HepG2 (cell line): ENCODE results near the gene FAM24B. TPM values are rescaled to one million over a fixed set of nuclear protein-coding genes. Genes with fewer than 3 reads are reported as not detected.

Experiments
- AKNA ChIP-seq: sonication (generic); formaldehyde crosslinking; IDR thresholded peaks from 2 replicates; pipeline ENCODE4 v1.4.0; 2020; ENCODE audit warnings: missing genetic modification reagents, borderline replicate concordance
- DNMT3B ChIP-seq: conservative IDR thresholded peaks from 2 replicates; pipeline ENCODE4 v1.6.1; 2016; ENCODE audit warnings: missing biosample characterization, control low read depth
- MXD1 ChIP-seq: sonication (generic); formaldehyde crosslinking; IDR thresholded peaks from 2 replicates; pipeline ENCODE4 v1.4.0; 2020; ENCODE audit warnings: mild to moderate bottlenecking, missing genetic modification reagents
- NR2F6 ChIP-seq, 2 experiments: IDR thresholded peaks; 2 replicates each; pipeline ENCODE4 v1.6.1; 2016; ENCODE audit warnings: antibody characterized with exemption in 1 of 2, mild to moderate bottlenecking in 1 of 2
- SIN3B ChIP-seq: fragments of 150-350 bp; IDR thresholded peaks from 2 replicates; pipeline ENCODE4 v1.6.1; 2014; ENCODE audit warnings: low read length
- SMARCC2 ChIP-seq: fragments of 450-650 bp; IDR thresholded peaks from 2 replicates; pipeline ENCODE4 v1.6.1; 2017; ENCODE audit warnings: antibody characterized with exemption, mild to moderate bottlenecking
- SNAI1 ChIP-seq: sonication (generic); formaldehyde crosslinking; IDR thresholded peaks from 2 replicates; pipeline ENCODE4 v1.5.0; 2020; ENCODE audit warnings: mild to moderate bottlenecking, missing genetic modification reagents, borderline replicate concordance
- STAT6 ChIP-seq: sonication (generic); formaldehyde crosslinking; IDR thresholded peaks from 2 replicates; pipeline ENCODE4 v1.4.0; 2020; ENCODE audit warnings: missing genetic modification reagents, mild to moderate bottlenecking, borderline replicate concordance
- SYNCRIP ChIP-seq: fragments of 200-400 bp; formaldehyde crosslinking; IDR thresholded peaks from 2 replicates; pipeline ENCODE4 v1.6.1; 2018; ENCODE audit warnings: mild to moderate bottlenecking, low read depth, low read length; ENCODE audit not compliant: insufficient read depth
- TFDP1 ChIP-seq: IDR thresholded peaks from 2 replicates; pipeline ENCODE4 v1.6.1; 2016; ENCODE audit warnings: missing compliant biosample characterization, missing genetic modification reagents, borderline replicate concordance
- ZBTB21 ChIP-seq: sonication (generic); formaldehyde crosslinking; IDR thresholded peaks from 2 replicates; pipeline ENCODE4 v1.4.0; 2020; ENCODE audit warnings: missing genetic modification reagents
- ZBTB7A ChIP-seq: sonication (generic); formaldehyde crosslinking; IDR thresholded peaks from 2 replicates; pipeline ENCODE4 v1.8.0; 2022; ENCODE audit warnings: mild to moderate bottlenecking, missing genetic modification reagents
- ZMAT3 ChIP-seq: sonication (generic); formaldehyde crosslinking; conservative IDR thresholded peaks from 2 replicates; pipeline ENCODE4 v1.7.0; 2021; ENCODE audit warnings: missing genetic modification reagents
- ZNF124 ChIP-seq: sonication (generic); formaldehyde crosslinking; IDR thresholded peaks from 2 replicates; pipeline ENCODE4 v1.4.0; 2020; ENCODE audit warnings: missing genetic modification reagents
- ZNF224 ChIP-seq: sonication (generic); formaldehyde crosslinking; IDR thresholded peaks from 2 replicates; pipeline ENCODE4 v1.5.0; 2020; ENCODE audit warnings: mild to moderate bottlenecking, missing genetic modification reagents
- ZNF263 ChIP-seq: sonication (generic); formaldehyde crosslinking; IDR thresholded peaks from 2 replicates; pipeline ENCODE4 v1.4.0; 2020; ENCODE audit warnings: missing genetic modification reagents
- ZNF414 ChIP-seq: sonication (generic); formaldehyde crosslinking; IDR thresholded peaks from 2 replicates; pipeline ENCODE4 v1.5.0; 2020; ENCODE audit warnings: missing genetic modification reagents
- ZNF460 ChIP-seq: sonication (generic); formaldehyde crosslinking; IDR thresholded peaks from 2 replicates; pipeline ENCODE4 v1.5.1; 2020; ENCODE audit warnings: missing genetic modification reagents, mild to moderate bottlenecking, borderline replicate concordance
- ZNF629 ChIP-seq: sonication (generic); formaldehyde crosslinking; conservative IDR thresholded peaks from 2 replicates; pipeline ENCODE4 v1.5.0; 2020; ENCODE audit warnings: missing genetic modification reagents
- ZNF703 ChIP-seq: sonication (generic); formaldehyde crosslinking; IDR thresholded peaks from 2 replicates; pipeline ENCODE4 v1.5.1; 2020; ENCODE audit warnings: missing genetic modification reagents, mild to moderate bottlenecking, moderate library complexity, borderline replicate concordance
- ZNF850 ChIP-seq: sonication (generic); formaldehyde crosslinking; conservative IDR thresholded peaks from 2 replicates; pipeline ENCODE4 v1.9.0; 2021; ENCODE audit warnings: mild to moderate bottlenecking, missing genetic modification reagents
- polyA plus RNA-seq, 8 experiments: library from polyadenylated mRNA; depleted of rRNA in 3 of 8; stranded (reverse) in 7 of 8; unstranded in 1 of 8; fragments of >200 nt; fragmentation: Illumina TruSeq in 4 of 8; extraction: Trizol in 4 of 8; gene quantifications; 2 replicates each; pipeline versions ENCODE4 v1.2.1 to v1.2.3, GENCODE V29; 2011 to 2016; ENCODE audit warnings: low read depth in 4 of 8, missing spikeins in 1 of 8, mixed read lengths in 1 of 8; ENCODE audit not compliant: insufficient read depth in 1 of 8
- total RNA-seq, 5 experiments: library from RNA; depleted of rRNA; stranded (reverse); fragments of >200 nt; fragmentation: Illumina TruSeq; extraction: Trizol; gene quantifications; 2 replicates each; pipeline ENCODE4 v1.2.3, GENCODE V29; 2016; ENCODE audit warnings: low read depth in 1 of 5

FAM24B gene
- total and polyA plus RNA-seq, 2 of the 13 experiments (the other 11 are each of a cell fraction or from before 2014, with no cell fraction given): 1.9 to 3.0 TPM

- TF ChIP-seq STAT6 (CRISPR knock-in tag) (peak; percentile 95), DNMT3B (CRISPR knock-in tag) (peak; percentile 100), SNAI1 (CRISPR knock-in tag) (peak; percentile 100), NR2F6 (IDR thresholded peaks at IDR 0.05) (no peak), NR2F6 (CRISPR knock-in tag; IDR thresholded peaks at IDR 0.05) (peak; percentile 92), ZMAT3 (CRISPR knock-in tag) (peak; percentile 100), SMARCC2 (no peak), ZNF703 (CRISPR knock-in tag) (peak; percentile 99), ZNF460 (no peak; the same call in 1 of the 2 replicates), ZNF629 (CRISPR knock-in tag) (peak; percentile 88), ZBTB21 (CRISPR knock-in tag) (peak; percentile 95), TFDP1 (CRISPR knock-in tag) (peak; percentile 91), ZNF263 (CRISPR knock-in tag) (peak; percentile 96), AKNA (peak; percentile 100), ZNF414 (CRISPR knock-in tag) (peak; percentile 100), ZNF850 (peak; percentile 92; the same call in 1 of the 2 replicates), ZBTB7A (CRISPR knock-in tag) (peak; percentile 99), MXD1 (CRISPR knock-in tag) (peak; percentile 100), SIN3B (peak; percentile 50; the same call in 1 of the 2 replicates), ZNF224 (CRISPR knock-in tag) (peak; percentile 99), SYNCRIP (no peak), ZNF124 (CRISPR knock-in tag) (peak; percentile 100)
Measured at GRCh38 chr10:122911889-122912484, 32.6 kb upstream of the FAM24B start (continued).
